OCI-LY3 (cell line): Measurements from ENCODE around the gene ASMT.

Experiments used
- CTCF ChIP-seq: fragments of 200-600, 300-600 bp; sonication (generic); IDR thresholded peaks from 2 replicates; pipeline ENCODE4 v1.5.1; 2014; ENCODE audit warnings: antibody characterized with exemption, low read length, low read depth
- EZH2phosphoT487 ChIP-seq: fragments of 200-600 bp; shearing (Covaris generic); IDR thresholded peaks from 2 replicates; pipeline ENCODE4 v1.6.1; 2018; ENCODE audit warnings: antibody characterized with exemption, mixed run types, low read depth

GRCh38 chrX:1656379-1656778 is 41.5 kb downstream of the ASMT start:
- TF ChIP-seq CTCF, result no peak
- no peak for TF ChIP-seq EZH2phosphoT487
